Sigmoid colon (tissue), 4 donors: ENCODE results near the gene TMEM170B.

Experiments used
- EP300 ChIP-seq, 4 donors: sonication (generic); formaldehyde crosslinking; IDR thresholded peaks; one replicate each; pipeline ENCODE4 v1.6.1; 2017; ENCODE audit warnings: antibody characterized with exemption in 4 of 4
- POLR2A ChIP-seq, 2 donors: fragments of 450-650 bp; IDR thresholded peaks; one replicate each; pipeline ENCODE4 v1.6.1; 2016; ENCODE audit warnings: antibody characterized with exemption in 2 of 2, mild to moderate bottlenecking in 2 of 2, moderate library complexity in 2 of 2
- POLR2AphosphoS5 ChIP-seq, 4 donors: sonication (generic); formaldehyde crosslinking; IDR thresholded peaks; one replicate each; pipeline ENCODE4 v1.6.1; 2017; ENCODE audit warnings: antibody characterized with exemption in 4 of 4
- TF ChIP-seq, protein P1 (sequence below), 4 experiments: fragments of 450-650 bp in 3 of 4; fragments of 200-600 bp in 1 of 4; IDR thresholded peaks; one replicate each; pipeline ENCODE4 v1.5.1; 2016 to 2019; ENCODE audit warnings: antibody characterized with exemption in 4 of 4, mild to moderate bottlenecking in 3 of 4, moderate library complexity in 2 of 4

DNA sequence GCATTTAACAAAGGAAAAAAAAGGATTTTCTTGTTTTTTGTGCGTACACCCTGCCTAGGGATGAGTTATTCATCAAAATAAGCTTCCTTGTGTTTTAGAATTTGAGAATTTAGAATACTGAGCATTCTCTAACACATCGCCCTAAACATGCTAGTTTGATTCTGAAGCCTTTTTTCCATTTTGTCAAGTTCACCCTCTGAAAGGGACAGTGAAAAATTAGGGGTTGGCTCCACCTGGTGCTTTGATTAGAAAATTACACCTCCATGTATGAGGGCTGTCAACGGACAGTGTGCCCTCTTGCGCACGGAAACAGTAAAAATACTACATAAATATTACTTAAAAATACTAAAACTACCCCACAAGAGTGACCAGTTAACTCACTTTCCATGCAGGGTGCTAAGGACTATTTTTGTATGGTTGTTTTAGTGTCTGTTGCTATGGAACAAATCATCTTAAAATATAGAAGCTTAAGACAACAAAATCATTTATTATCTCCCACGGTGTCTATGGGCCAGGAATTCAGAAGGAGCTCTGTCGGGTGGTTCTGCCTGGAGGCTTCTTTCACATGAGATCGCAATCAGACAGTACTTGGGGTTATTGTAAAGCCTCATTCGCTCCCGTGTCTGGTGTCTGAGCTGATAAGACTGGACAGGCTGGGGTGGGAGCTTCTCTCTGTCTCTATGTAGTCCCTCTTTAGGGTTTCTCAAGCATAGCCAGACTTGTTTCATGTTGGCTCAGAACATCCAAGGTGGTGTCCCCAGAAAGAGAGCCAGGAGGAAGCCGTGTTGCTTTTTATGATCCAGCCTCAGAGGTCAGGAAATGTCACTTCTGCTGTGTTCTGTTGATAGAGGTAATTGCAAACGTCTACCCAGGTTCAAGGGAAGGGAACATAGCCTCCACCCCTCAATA is 41.1 kb upstream of the TMEM170B start:
- TF ChIP-seq POLR2A (IDR thresholded peaks at IDR 0.05) (no peak), POLR2AphosphoS5 (IDR thresholded peaks at IDR 0.05) (no peak), EP300 (IDR thresholded peaks at IDR 0.05) (no peak)
- TF ChIP-seq, protein P1, sequence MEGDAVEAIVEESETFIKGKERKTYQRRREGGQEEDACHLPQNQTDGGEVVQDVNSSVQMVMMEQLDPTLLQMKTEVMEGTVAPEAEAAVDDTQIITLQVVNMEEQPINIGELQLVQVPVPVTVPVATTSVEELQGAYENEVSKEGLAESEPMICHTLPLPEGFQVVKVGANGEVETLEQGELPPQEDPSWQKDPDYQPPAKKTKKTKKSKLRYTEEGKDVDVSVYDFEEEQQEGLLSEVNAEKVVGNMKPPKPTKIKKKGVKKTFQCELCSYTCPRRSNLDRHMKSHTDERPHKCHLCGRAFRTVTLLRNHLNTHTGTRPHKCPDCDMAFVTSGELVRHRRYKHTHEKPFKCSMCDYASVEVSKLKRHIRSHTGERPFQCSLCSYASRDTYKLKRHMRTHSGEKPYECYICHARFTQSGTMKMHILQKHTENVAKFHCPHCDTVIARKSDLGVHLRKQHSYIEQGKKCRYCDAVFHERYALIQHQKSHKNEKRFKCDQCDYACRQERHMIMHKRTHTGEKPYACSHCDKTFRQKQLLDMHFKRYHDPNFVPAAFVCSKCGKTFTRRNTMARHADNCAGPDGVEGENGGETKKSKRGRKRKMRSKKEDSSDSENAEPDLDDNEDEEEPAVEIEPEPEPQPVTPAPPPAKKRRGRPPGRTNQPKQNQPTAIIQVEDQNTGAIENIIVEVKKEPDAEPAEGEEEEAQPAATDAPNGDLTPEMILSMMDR (IDR thresholded peaks at IDR 0.05) = peak; percentile 78 to 89 (median 84)
